AG20443 (cell line): ENCODE measurements around the gene ZDHHC7.
"Not testable (repeated sequence)": the region's sequence is repeated elsewhere in the genome, so short reads cannot be mapped to it uniquely, and the experiment has no call there.

Source experiments
- DNase-seq: peaks from one replicate; pipeline ENCODE4 v3.0.0; 2012; ENCODE audit warnings: low spot score, mixed read lengths

The ZDHHC7 gene

GRCh38 chr16:85042606-85043005 lies 31.3 kb upstream of the ZDHHC7 start:
- no peak for DNase-seq

- no peak for DNase-seq
Measured at GRCh38 chr16:85042167-85042526, 30.8 kb upstream of the ZDHHC7 start.

- no peak for DNase-seq
Measured at GRCh38 chr16:85041219-85042166, 30.2 kb upstream of the ZDHHC7 start.

GRCh38 chr16:85040685-85041084 lies 29.4 kb upstream of the ZDHHC7 start:
- no peak for DNase-seq

- DNase-seq: no peak
Measured at GRCh38 chr16:85037721-85038120, 26.4 kb upstream of the ZDHHC7 start.

- peak; percentile 26 for DNase-seq
Measured at GRCh38 chr16:85037050-85037410, 25.7 kb upstream of the ZDHHC7 start.

GRCh38 chr16:85036236-85037049 lies 25.1 kb upstream of the ZDHHC7 start:
- no peak for DNase-seq

GRCh38 chr16:85034591-85035433 lies 23.5 kb upstream of the ZDHHC7 start:
- DNase-seq: no peak

GRCh38 chr16:85033171-85033570 lies 21.8 kb upstream of the ZDHHC7 start:
- no peak for DNase-seq

- DNase-seq: not testable (repeated sequence)
Measured at GRCh38 chr16:85032187-85032586, 20.9 kb upstream of the ZDHHC7 start.

- no peak for DNase-seq
Measured at GRCh38 chr16:85031451-85031850, 20.1 kb upstream of the ZDHHC7 start.

GRCh38 chr16:85029981-85030401 lies 18.7 kb upstream of the ZDHHC7 start:
- no peak for DNase-seq

- DNase-seq: peak; percentile 51
Measured at GRCh38 chr16:85029408-85029784, 18.1 kb upstream of the ZDHHC7 start.

GRCh38 chr16:85028685-85029407 lies 17.5 kb upstream of the ZDHHC7 start:
- DNase-seq: peak; percentile 46

GRCh38 chr16:85027958-85028684 lies 16.8 kb upstream of the ZDHHC7 start:
- peak; percentile 21 for DNase-seq

- DNase-seq: peak; percentile 100
Measured at GRCh38 chr16:85027349-85027957, 16.1 kb upstream of the ZDHHC7 start, which contains the start of gene KIAA0513. KIAA0513 (plus strand) TSS chr16:85027795; CDS start chr16:85067072, 39,277 bp downstream.

GRCh38 chr16:85026703-85027102 lies 15.4 kb upstream of the ZDHHC7 start:
- DNase-seq: no peak

- no peak for DNase-seq
Measured at GRCh38 chr16:85025781-85026653, 14.7 kb upstream of the ZDHHC7 start.

GRCh38 chr16:85019659-85020245 lies 8.4 kb upstream of the ZDHHC7 start:
- peak; percentile 39 for DNase-seq
